NB4 (cell line): ENCODE measurements around the gene PERM1.
"Not testable (repeated sequence)": the region's sequence is repeated elsewhere in the genome, so short reads cannot be mapped to it uniquely, and the experiment has no call there.

ENCODE experiments used
- DNase-seq: peaks from one replicate; pipeline ENCODE4 v3.0.0; 2010; ENCODE audit warnings: low read depth
- H3K4me3 ChIP-seq: one replicate; pipeline ENCODE4 v1.5.1; 2011; ENCODE audit warnings: mild to moderate bottlenecking, low read depth, low read length, moderate library complexity
- MYC ChIP-seq: IDR thresholded peaks from 2 replicates; pipeline ENCODE4 v1.6.1; 2011; ENCODE audit warnings: low read depth, low read length
- POLR2A ChIP-seq: IDR thresholded peaks from 2 replicates; pipeline ENCODE4 v1.6.1; 2011; ENCODE audit warnings: mild to moderate bottlenecking; ENCODE audit not compliant: insufficient read length; ENCODE audit errors: extremely low read depth
- TF ChIP-seq, protein P1 (sequence below): IDR thresholded peaks from one replicate; pipeline ENCODE4 v1.5.1; 2012; ENCODE audit warnings: low read depth, low read length
- TF ChIP-seq, protein P2 (sequence below): IDR thresholded peaks from 2 replicates; pipeline ENCODE4 v1.6.1; 2011; ENCODE audit warnings: low read depth, low read length

Gene PERM1

DNA sequence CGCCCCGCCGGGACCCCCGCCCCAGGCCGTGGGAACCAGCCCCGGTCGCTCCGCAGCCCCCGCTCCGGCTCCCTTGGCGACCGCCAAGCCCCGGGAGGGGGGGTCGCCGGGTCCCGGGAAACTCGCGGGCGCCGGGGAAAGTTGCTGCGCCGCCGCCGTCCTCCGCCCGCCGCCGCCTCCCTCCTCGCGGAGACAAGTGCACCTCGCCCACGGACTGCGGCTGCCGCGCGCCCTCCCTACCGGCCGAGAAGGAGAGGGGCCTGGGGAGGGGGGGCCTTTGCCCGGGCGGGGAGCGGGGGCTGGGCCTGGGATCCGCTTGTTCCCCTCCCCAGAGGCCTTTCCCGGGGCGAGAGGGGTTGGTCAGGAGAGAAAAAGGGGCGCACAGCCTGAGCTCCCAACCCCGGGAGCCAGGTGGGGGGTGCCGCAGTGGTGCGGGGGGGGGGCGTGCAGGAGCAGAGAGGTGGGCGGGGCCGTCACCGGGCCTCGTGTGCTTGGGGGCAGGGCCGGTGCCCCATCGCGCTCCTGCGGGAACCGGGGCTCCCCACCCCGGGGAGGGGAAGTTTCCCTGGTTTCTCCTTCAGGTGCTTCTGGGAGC, 38.6 kb upstream of the PERM1 start:
- H3K4me3 ChIP-seq, result peak overlapping the region; percentile 44
- DNase-seq, result peak; percentile 47
- no peak for TF ChIP-seq POLR2A
- TF ChIP-seq, protein P1, sequence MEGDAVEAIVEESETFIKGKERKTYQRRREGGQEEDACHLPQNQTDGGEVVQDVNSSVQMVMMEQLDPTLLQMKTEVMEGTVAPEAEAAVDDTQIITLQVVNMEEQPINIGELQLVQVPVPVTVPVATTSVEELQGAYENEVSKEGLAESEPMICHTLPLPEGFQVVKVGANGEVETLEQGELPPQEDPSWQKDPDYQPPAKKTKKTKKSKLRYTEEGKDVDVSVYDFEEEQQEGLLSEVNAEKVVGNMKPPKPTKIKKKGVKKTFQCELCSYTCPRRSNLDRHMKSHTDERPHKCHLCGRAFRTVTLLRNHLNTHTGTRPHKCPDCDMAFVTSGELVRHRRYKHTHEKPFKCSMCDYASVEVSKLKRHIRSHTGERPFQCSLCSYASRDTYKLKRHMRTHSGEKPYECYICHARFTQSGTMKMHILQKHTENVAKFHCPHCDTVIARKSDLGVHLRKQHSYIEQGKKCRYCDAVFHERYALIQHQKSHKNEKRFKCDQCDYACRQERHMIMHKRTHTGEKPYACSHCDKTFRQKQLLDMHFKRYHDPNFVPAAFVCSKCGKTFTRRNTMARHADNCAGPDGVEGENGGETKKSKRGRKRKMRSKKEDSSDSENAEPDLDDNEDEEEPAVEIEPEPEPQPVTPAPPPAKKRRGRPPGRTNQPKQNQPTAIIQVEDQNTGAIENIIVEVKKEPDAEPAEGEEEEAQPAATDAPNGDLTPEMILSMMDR, result no peak
- TF ChIP-seq, protein P2, sequence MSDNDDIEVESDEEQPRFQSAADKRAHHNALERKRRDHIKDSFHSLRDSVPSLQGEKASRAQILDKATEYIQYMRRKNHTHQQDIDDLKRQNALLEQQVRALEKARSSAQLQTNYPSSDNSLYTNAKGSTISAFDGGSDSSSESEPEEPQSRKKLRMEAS, result no peak
- no peak for TF ChIP-seq MYC

DNA sequence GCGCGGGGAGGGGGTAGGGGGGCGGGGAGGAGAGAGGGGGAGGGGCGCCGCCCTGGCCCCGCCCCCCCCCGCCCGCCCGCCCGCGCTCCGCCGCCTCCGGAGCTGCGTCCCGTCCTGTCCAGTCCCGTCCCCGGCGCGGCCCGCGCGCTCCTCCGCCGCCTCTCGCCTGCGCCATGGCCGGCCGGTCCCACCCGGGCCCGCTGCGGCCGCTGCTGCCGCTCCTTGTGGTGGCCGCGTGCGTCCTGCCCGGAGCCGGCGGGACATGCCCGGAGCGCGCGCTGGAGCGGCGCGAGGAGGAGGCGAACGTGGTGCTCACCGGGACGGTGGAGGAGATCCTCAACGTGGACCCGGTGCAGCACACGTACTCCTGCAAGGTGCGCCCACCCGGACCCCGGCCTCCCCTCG, 38.1 kb upstream of the PERM1 start, which contains the start of gene AGRN:
Gene AGRN, plus strand, starts transcription at position 121 of the 405 bp plus-strand sequence. Its CDS starts 53 bp downstream, at position 174.
- peak within 1 kb of the TSS; percentile 44 for H3K4me3 ChIP-seq
- peak; percentile 53 for DNase-seq
- no peak for TF ChIP-seq MYC
- TF ChIP-seq, protein P2, result 0 out of 2 replicates have a peak, but pooled peaks have one; percentile 17

DNA sequence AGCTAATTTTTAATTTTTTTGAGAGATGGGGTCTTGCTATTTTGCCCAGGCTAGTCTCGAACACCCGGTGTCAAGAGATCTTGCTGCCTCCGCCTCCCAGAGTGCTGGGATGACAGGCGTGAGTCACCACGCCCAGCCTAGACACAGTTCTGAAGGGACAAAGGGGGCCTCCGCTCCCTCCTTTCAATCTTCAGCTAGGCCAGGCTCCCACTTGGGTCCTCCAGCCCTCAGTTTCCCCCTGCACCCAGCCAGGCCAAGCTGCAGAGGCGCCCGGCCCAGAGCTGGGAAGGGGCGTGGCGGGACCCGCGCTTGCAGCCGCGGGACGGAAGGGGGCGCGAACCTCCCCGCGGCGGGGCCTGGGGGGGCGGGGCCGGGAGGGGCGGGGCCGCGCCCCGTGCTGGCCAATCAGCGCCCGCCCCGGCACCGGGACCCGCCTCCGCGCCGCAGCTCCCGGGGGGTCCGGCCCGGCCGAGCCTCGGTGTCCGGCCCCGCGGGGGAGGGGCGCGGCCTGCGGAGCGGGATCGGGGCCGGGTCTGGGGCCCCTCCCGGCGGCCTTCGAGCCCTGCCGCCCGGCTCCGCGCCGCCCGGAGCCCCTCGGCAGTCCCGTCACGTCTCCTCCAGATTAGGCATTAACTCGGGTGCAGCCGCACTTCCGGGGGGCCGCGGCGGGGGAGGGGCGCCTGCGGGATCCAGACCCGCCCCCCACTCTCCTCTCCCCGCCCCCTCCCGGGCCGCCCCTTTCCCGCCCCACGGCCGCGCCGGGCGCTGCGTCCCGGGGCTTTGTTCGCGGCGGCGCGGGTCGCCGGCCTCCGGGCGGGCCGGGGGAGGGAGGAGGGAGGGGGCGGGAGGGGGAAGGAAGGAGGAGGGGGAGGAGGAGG, 37.5 kb upstream of the PERM1 start:
- H3K4me3 ChIP-seq, result no peak overlapping the region
- peak; percentile 82 for DNase-seq
- TF ChIP-seq POLR2A, result peak; percentile 19
- no peak for TF ChIP-seq MYC
- TF ChIP-seq, protein P1, result peak; percentile 13

DNA sequence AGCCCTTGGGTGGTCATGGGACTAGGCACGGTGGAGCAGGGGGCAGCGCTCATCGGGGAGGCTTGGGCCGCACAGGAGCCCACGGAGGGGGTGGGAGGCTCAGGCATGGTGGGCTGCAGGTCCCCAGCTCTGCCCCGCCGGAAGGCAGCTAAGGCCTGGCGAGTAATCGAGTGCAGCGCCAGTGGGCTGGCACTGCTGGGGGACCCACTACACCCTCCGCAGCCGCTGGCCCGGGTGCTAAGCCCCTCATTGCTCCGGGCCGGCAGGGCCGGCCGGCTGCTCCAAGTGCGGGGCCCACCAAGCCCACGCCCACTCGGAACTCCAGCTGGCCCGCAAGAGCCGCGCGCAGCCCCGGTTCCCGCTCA, 36.4 kb upstream of the PERM1 start:
- not testable (repeated sequence) for DNase-seq

DNA sequence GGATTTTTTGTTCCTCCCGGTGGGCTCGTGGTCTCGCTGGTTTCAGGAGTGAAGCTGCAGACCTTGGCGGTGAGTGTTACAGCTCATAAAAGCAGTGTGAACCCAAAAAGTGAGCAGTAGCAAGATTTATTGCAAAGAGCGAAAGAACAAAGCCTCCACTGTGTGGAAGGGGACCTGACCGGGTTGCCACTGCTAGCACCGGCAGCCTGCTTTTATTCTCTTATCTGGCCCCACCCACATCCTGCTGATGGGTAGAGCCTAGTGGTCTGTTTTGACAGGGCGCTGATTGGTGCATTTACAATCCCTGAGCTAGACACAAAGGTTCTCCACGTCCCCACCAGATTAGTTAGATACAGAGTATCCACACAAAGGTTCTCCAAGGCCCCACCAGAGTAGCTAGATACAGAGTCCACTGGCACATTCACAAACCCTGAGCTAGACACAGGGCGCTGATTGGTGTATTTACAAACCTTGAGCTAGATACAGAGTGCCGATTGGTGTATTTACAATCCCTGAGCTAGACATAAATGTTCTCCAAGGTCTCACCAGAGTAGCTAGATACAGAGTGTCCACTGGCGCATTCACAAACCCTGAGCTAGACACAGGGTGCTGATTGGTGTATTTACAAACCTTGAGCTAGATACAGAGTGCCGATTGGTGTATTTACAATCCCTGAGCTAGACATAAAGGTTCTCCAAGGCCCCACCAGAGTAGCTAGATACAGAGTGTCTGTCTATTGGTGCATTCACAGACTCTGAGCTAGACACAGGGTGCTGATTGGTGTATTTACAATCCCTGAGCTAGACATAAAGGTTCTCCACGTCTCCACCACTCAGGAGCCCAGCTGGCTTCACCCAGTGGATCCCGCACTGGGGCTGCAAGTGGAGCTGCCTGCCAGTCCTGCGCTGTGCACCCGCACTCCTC, 35.8 kb upstream of the PERM1 start:
- not testable (repeated sequence) for H3K4me3 ChIP-seq, DNase-seq

More for the DNA sequence above, 36.4 kb upstream of the PERM1 start:
- not testable (repeated sequence) for H3K4me3 ChIP-seq

DNA sequence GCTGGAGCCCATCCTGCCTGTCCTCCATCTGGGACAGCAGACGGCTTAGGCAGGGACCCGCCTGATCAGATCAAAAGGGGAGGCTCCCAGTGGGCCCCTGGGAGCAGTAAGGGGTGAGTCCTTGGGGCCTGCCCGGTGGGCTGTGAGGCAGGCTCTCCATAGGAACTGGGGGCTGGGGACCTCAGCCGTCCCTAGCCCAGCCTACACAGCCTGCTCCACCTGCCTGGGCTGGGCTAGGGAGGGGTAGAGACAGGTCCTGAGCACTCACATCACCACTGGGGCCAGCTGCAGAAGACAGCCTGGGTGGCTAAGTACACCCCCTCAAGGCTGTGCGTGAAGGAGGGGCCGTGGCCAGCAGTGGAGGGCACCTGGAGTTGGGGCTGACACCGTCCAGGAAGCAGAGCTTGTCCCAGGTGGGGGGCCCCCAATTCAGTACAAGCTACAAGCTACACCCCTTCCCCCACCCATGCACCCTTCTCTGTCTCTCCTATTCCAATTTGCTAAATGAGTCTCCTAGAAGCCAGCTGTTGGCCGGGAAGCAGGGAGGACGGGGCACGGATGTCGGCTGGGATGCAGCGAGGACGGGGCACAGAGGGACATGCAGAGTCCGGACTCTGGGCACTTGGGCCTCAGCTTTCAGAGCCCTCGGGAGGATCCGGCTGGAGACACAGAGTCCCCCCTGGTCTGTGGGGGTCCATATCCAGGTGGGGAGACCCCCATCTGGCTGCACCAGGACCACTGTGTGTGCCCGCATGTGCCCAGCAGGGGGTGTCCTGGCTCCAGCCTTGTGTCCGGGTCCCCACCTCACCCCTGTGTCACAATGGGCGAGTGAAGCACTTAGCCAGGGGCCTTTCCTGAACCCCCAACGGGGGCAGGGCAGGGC, 33.1 kb upstream of the PERM1 start:
- peak overlapping the region; percentile 34 for H3K4me3 ChIP-seq
- DNase-seq, result peak; percentile 61
- TF ChIP-seq MYC (no peak), POLR2A (no peak)
- TF ChIP-seq, protein P1, result peak; percentile 21
